ENCODE measurements around the gene DCP2. TPM values are rescaled to one million over a fixed set of nuclear protein-coding genes. Genes with fewer than 3 reads are reported as not detected.
"Not testable (repeated sequence)": the region's sequence is repeated elsewhere in the genome, so short reads cannot be mapped to it uniquely, and the experiment has no call there.

DCP2 gene
- total RNA-seq, 4 donors from 2014 or later = 13.2 to 41.3 (median 22.8) TPM

DNA sequence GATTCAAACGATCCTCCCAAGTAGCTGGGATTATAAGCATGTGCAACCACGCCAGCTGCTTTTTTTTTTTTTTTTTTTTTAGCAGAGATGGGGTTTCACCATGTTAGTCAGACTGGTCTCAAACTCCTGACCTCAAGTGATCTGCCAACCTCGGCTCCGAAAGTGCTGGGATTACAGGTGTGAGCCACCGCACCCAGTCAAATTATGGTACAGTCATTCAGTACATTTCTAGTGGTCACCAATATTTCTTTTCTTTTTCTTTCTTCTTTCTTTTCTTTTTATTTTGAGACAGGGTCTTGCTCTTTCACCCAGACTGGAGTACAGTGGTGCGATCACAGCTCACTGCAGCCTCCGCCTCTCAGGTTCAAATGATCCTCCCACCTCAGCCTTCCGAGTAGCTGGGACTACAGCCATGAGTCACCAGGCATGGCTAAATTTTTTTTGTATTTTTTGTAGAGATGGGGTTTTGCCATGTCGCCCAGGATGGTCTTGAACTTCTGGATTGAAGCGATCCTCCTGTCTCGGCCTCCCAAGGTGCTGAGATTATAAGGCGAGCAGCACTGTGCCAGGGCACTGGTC is 25.4 kb upstream of the DCP2 start:
- Histone ChIP-seq H3K9me3 (no peaks in the 10 kb centered on the region), H3K27me3 (no peaks in the 10 kb centered on the region), H3K4me1 (no peaks in the 10 kb centered on the region), H3K27ac (no peak overlapping the region), H3K4me3 (no peak overlapping the region), H3K36me3 (no peaks in the 10 kb centered on the region)
- TF ChIP-seq POLR2A (IDR thresholded peaks at IDR 0.05) = no peak
- TF ChIP-seq CTCF (IDR thresholded peaks at IDR 0.05) = no peak
- no peak for DNase-seq

DNA sequence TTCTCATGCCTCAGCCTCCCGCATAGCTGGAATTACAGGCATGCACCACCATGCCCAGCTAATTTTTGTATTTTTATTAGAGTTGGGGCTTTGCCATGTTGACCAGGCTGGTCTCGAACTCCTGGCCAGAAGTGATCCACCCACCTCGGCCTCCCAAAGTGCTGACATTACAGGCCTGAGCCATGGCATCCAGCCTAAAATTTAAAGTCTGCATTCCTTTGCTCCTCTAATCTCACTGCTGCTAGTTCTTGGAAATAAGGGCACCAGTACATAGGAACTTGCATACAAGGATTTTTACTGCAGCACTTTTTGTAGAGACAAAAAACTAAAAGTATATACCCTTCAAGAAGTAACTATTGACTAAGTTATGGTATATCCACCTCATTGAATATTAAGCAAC is 20.0 kb upstream of the DCP2 start:
- TF ChIP-seq CTCF (IDR thresholded peaks at IDR 0.05) (no peak), POLR2A (IDR thresholded peaks at IDR 0.05) (no peak)

GRCh38 chr5:112957036-112957808 is 19.4 kb upstream of the DCP2 start:
- no peaks in the 10 kb centered on the region for H3K9me3 ChIP-seq
- H3K4me1 ChIP-seq = peaks cover 0 to 8% (median 0%) of the 10 kb centered on the region in 4 donors
- no peaks in the 10 kb centered on the region for H3K36me3 ChIP-seq
- TF ChIP-seq POLR2A (IDR thresholded peaks at IDR 0.05) (no peak), CTCF (IDR thresholded peaks at IDR 0.05) (no peak)
- no peaks in the 10 kb centered on the region for H3K27me3 ChIP-seq
- no peak for DNase-seq
- no peak overlapping the region for H3K4me3 ChIP-seq
- no peak overlapping the region for H3K27ac ChIP-seq

More for the DNA sequence above, 20.0 kb upstream of the DCP2 start:
- no peak overlapping the region for H3K4me3 ChIP-seq
- no peaks in the 10 kb centered on the region for H3K36me3 ChIP-seq
- no peaks in the 10 kb centered on the region for H3K27me3 ChIP-seq
- peaks cover 0 to 8% (median 0%) of the 10 kb centered on the region in 4 donors for H3K4me1 ChIP-seq
- DNase-seq = no peak
- H3K9me3 ChIP-seq = no peaks in the 10 kb centered on the region
- no peak overlapping the region for H3K27ac ChIP-seq

GRCh38 chr5:112958093-112959088 is 18.2 kb upstream of the DCP2 start:
- Histone ChIP-seq H3K36me3 (no peaks in the 10 kb centered on the region), H3K27ac (no peak overlapping the region), H3K4me3 (no peak overlapping the region), H3K27me3 (no peaks in the 10 kb centered on the region), H3K4me1 (peaks cover 0 to 8% (median 0%) of the 10 kb centered on the region in 4 donors), H3K9me3 (no peaks in the 10 kb centered on the region)
- TF ChIP-seq POLR2A (IDR thresholded peaks at IDR 0.05) (no peak), CTCF (IDR thresholded peaks at IDR 0.05) (no peak)
- DNase-seq = peak in 1 of 3 donors; percentile 64

GRCh38 chr5:112959872-112960271 is 16.7 kb upstream of the DCP2 start:
- H3K27me3 ChIP-seq, H3K36me3 ChIP-seq, H3K9me3 ChIP-seq, H3K27ac ChIP-seq, H3K4me3 ChIP-seq, H3K4me1 ChIP-seq, DNase-seq: not testable (repeated sequence)

Measured in Peyer's patch (tissue), 4 donors.